ENCODE results near the gene SLC22A23. TPM values are rescaled to one million over a fixed set of nuclear protein-coding genes. Genes with fewer than 3 reads are reported as not detected.

Gene SLC22A23
- total RNA-seq, 1 donor, result 18.1 TPM

DNA sequence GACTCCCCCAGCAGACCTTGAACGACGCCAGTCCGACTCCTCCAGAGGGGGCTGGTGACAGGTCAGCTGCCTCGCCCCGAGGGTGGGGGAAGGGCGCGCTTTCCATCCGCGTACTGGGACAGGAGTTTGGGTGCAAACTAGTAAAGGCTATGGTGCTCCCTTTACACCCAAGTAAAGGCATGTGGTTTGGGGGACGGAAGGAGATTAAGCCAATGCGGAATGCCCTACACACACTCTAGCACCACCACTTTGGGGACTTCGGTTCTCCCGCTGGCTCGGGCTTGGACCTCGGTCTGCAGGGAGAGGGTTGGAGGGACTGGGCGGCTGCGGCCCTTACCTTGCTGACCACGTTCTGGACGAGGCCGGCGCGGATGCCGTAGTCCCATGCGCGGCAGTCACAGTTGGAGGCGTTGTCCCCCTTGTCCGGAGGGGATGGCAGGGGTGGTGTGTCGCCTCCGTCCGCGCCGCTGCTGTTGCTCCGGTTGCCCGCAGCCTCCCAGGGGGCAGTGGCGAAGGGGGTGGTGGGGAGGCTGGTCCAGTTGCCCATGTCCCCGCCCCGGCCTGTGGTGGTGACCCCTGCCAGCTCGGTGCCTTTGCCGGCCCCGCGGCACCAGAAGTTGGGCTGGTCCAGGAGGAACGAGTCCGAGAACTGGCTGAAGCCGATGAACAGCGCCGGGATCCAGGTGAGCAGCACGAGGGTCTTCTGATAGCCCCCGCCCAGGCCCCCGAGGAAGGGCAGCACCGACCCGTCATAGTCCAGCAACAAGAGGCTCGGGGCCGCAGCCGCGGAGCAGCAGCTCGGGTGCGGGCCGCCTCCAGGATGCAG, 1.1 kb downstream of the SLC22A23 start:
- H4K20me1 ChIP-seq (ENCODE audit: insufficient read depth, low read length), result peaks cover 13% of the 10 kb centered on the region
- peak overlapping the region; percentile 83 for H3K4me3 ChIP-seq (ENCODE audit: insufficient read depth, low read length)
- peak overlapping the region; percentile 81 for H2AFZ ChIP-seq (ENCODE audit: low read length)
- no peaks in the 10 kb centered on the region for H3K27me3 ChIP-seq (ENCODE audit: insufficient read depth, low read length)
- H3K4me2 ChIP-seq (ENCODE audit: insufficient read depth, low read length), result peak overlapping the region; percentile 95
- peaks cover 42% of the 10 kb centered on the region for H3K79me2 ChIP-seq (ENCODE audit: insufficient read depth, low read length)
- no peaks in the 10 kb centered on the region for H3K36me3 ChIP-seq (ENCODE audit: insufficient read depth, low read length)
- H3K9me3 ChIP-seq (ENCODE audit: low read depth, low read length), result no peaks in the 10 kb centered on the region
- TF ChIP-seq, protein P1, sequence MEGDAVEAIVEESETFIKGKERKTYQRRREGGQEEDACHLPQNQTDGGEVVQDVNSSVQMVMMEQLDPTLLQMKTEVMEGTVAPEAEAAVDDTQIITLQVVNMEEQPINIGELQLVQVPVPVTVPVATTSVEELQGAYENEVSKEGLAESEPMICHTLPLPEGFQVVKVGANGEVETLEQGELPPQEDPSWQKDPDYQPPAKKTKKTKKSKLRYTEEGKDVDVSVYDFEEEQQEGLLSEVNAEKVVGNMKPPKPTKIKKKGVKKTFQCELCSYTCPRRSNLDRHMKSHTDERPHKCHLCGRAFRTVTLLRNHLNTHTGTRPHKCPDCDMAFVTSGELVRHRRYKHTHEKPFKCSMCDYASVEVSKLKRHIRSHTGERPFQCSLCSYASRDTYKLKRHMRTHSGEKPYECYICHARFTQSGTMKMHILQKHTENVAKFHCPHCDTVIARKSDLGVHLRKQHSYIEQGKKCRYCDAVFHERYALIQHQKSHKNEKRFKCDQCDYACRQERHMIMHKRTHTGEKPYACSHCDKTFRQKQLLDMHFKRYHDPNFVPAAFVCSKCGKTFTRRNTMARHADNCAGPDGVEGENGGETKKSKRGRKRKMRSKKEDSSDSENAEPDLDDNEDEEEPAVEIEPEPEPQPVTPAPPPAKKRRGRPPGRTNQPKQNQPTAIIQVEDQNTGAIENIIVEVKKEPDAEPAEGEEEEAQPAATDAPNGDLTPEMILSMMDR (IDR thresholded peaks at IDR 0.05; ENCODE audit: extremely low read depth, low read depth, low read length), result no peak
- peak overlapping the region; percentile 25 for H3K27ac ChIP-seq (ENCODE audit: low read depth, low read length)
- DNase-seq (ENCODE audit: insufficient read length, low spot score, missing footprints), result peak; percentile 88
- peaks cover 25% of the 10 kb centered on the region for H3K4me1 ChIP-seq (ENCODE audit: insufficient read depth, low read length)

DNA sequence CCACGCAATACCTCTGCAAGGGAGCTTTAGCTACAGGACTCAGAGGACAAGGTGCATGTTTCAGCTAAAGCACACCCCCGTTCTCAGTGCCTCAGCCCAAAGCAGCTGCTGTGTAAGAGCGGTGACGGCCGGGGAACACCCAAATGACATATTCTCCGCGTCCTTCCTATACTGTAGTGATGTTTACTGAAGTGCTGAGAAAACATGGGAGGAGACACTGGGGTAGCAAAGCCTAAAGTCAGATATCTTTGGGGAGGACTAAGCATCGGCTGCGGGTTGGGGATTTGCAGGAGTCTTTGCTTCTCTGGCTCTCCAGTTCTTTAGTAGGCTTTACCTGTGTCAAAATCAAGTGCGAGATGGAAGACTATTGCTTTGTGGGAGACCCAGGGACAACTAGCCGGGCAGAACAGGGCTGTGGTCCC, 1.7 kb downstream of the SLC22A23 start:
- peak overlapping the region; percentile 95 for H3K4me2 ChIP-seq (ENCODE audit: insufficient read depth, low read length)
- TF ChIP-seq, protein P1 (IDR thresholded peaks at IDR 0.05; ENCODE audit: extremely low read depth, low read depth, low read length), result no peak
- no peaks in the 10 kb centered on the region for H3K9me3 ChIP-seq (ENCODE audit: low read depth, low read length)
- peaks cover 13% of the 10 kb centered on the region for H4K20me1 ChIP-seq (ENCODE audit: insufficient read depth, low read length)
- H3K4me3 ChIP-seq (ENCODE audit: insufficient read depth, low read length), result peak overlapping the region; percentile 83
- peaks cover 42% of the 10 kb centered on the region for H3K79me2 ChIP-seq (ENCODE audit: insufficient read depth, low read length)
- no peak for DNase-seq (ENCODE audit: insufficient read length, low spot score, missing footprints)
- H3K27ac ChIP-seq (ENCODE audit: low read depth, low read length), result no peak overlapping the region
- H3K36me3 ChIP-seq (ENCODE audit: insufficient read depth, low read length), result no peaks in the 10 kb centered on the region
- H3K27me3 ChIP-seq (ENCODE audit: insufficient read depth, low read length), result no peaks in the 10 kb centered on the region
- H2AFZ ChIP-seq (ENCODE audit: low read length), result peak overlapping the region; percentile 81
- H3K4me1 ChIP-seq (ENCODE audit: insufficient read depth, low read length), result peaks cover 25% of the 10 kb centered on the region

DNA sequence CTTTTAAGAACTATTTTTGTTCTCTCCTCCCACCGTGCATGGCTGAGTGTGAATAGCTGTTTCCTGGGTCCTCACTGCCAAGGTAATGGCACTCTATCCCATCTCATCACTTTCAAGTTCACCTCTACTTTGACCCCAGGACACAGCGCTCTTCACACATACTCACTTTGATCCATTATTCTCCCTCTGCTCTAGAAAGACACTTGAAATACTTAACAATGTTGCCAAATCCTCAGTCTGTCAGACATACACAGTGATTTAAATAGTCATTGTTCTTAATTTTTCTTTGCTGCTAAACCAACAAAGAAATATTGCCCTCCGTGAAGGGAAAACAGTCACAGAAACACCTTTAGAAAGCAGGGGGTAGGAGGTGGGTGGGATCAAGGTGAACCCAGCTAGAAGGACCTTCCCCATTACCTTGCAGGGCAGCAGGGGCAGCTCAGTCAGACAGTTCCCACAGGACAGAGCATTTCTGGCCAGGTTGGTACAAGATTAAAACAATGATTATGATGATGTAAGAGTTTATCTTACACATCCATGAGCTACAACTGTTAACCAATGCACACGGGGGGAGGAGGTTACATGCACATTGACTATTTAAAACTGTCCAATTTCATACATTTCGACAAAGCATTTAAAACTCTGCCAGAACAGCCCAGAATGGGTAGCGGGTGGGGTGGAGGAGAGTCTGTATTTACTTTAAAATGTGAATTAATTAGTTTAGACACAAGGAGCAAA, 2.4 kb downstream of the SLC22A23 start:
- Histone ChIP-seq H3K27ac (ENCODE audit: low read depth, low read length) (no peak overlapping the region), H3K79me2 (ENCODE audit: insufficient read depth, low read length) (peaks cover 48% of the 10 kb centered on the region), H3K4me3 (ENCODE audit: insufficient read depth, low read length) (peak overlapping the region; percentile 83), H3K4me2 (ENCODE audit: insufficient read depth, low read length) (peak overlapping the region; percentile 95), H3K36me3 (ENCODE audit: insufficient read depth, low read length) (no peaks in the 10 kb centered on the region), H4K20me1 (ENCODE audit: insufficient read depth, low read length) (peaks cover 13% of the 10 kb centered on the region), H3K27me3 (ENCODE audit: insufficient read depth, low read length) (no peaks in the 10 kb centered on the region), H2AFZ (ENCODE audit: low read length) (no peak overlapping the region), H3K9me3 (ENCODE audit: low read depth, low read length) (no peaks in the 10 kb centered on the region), H3K4me1 (ENCODE audit: insufficient read depth, low read length) (peaks cover 25% of the 10 kb centered on the region)
- TF ChIP-seq, protein P1 (IDR thresholded peaks at IDR 0.05; ENCODE audit: extremely low read depth, low read depth, low read length), result no peak
- DNase-seq (ENCODE audit: insufficient read length, low spot score, missing footprints), result peak; percentile 88

All from osteoblast (primary cell).